ENCODE results near the gene BPIFB4. TPM values are rescaled to one million over a fixed set of nuclear protein-coding genes. Genes with fewer than 3 reads are reported as not detected.

BPIFB4 gene
- total RNA-seq, 1 experiment from 2014 or later: not detected

DNA sequence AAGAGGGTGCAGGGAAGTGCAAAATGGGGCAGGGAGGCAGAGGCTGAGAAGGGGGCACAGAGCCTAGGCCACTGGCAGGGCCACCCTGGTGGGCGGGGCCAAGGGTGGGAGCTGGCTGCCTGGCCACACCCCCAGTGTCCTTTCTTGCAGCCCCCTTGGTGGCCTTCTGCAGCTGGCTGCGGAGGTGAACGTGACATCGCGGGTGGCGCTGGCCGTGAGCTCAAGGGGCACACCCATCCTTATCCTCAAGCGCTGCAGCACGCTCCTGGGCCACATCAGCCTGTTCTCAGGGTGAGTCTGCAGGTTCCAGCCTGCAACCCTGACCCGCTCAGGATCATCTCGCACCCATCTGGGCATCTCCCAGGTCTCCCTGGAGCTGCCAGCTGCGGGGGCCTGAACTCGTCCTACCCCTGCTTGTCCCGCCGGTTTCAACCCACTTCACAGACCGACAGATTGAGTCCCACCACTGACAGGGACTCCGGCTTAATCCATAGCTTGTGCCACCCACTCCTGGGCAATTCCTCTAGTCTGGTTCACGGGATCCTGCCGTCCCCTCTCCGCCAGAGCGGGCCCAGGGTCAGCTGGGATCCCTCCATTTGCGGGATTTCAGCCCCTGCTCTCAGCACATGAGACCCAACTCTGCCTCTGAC, 19.6 kb upstream of the BPIFB4 start:
- no peaks in the 10 kb centered on the region for H3K9me3 ChIP-seq (ENCODE audit: insufficient read depth, low read depth)
- no peak overlapping the region for H3K4me2 ChIP-seq
- ChIA-PET POLR2A (ENCODE audit: unreplicated experiment) (no interaction called here), CTCF (no interaction called here)
- TF ChIP-seq EZH2 (IDR thresholded peaks at IDR 0.05; ENCODE audit: low read depth) (no peak), CTCF (conservative IDR thresholded peaks at IDR 0.05) (no peak)
- no peak overlapping the region for H3K4me3 ChIP-seq
- H3K9me2 ChIP-seq (ENCODE audit: insufficient read depth): no peaks in the 10 kb centered on the region
- intact Hi-C loops (cut with micrococcal nuclease; ENCODE audit: unreplicated experiment): no loop called here
- DNase-seq: no peak
- no peaks in the 10 kb centered on the region for H3K79me2 ChIP-seq (ENCODE audit: low read depth)
- H3F3A ChIP-seq (ENCODE audit: insufficient read depth, low read depth): no peaks in the 10 kb centered on the region
- no peaks in the 10 kb centered on the region for H4K20me1 ChIP-seq (ENCODE audit: insufficient read depth)
- no peak overlapping the region for H2AFZ ChIP-seq
- H3K27ac ChIP-seq: no peak overlapping the region
- H3K36me3 ChIP-seq (ENCODE audit: low read depth): no peaks in the 10 kb centered on the region
- no TSS peak for BruUV-seq (replicated peaks)
- no peaks in the 10 kb centered on the region for H3K4me1 ChIP-seq (replicated peaks; ENCODE audit: insufficient read depth)
- peaks cover 94% of the 10 kb centered on the region for H3K27me3 ChIP-seq (ENCODE audit: insufficient read depth, low read depth)

- Histone ChIP-seq H3K79me2 (ENCODE audit: low read depth) (no peaks in the 10 kb centered on the region), H3K27me3 (ENCODE audit: insufficient read depth, low read depth) (peaks cover 88% of the 10 kb centered on the region), H3K9me2 (ENCODE audit: insufficient read depth) (no peaks in the 10 kb centered on the region), H3K36me3 (ENCODE audit: low read depth) (no peaks in the 10 kb centered on the region), H3F3A (ENCODE audit: insufficient read depth, low read depth) (no peaks in the 10 kb centered on the region), H3K4me3 (no peak overlapping the region), H3K27ac (no peak overlapping the region), H4K20me1 (ENCODE audit: insufficient read depth) (no peaks in the 10 kb centered on the region), H3K4me1 (replicated peaks; ENCODE audit: insufficient read depth) (no peaks in the 10 kb centered on the region), H2AFZ (no peak overlapping the region), H3K4me2 (no peak overlapping the region), H3K9me3 (ENCODE audit: insufficient read depth, low read depth) (no peaks in the 10 kb centered on the region)
- intact Hi-C loops (cut with micrococcal nuclease; ENCODE audit: unreplicated experiment): no loop called here
- POLR2A ChIA-PET (ENCODE audit: unreplicated experiment): no interaction called here
- no TSS peak for BruUV-seq (replicated peaks)
- no peak for TF ChIP-seq CTCF (conservative IDR thresholded peaks at IDR 0.05)
- no peak for TF ChIP-seq EZH2 (IDR thresholded peaks at IDR 0.05; ENCODE audit: low read depth)
- CTCF ChIA-PET: no interaction called here
- DNase-seq: no peak
Measured at GRCh38 chr20:33061658-33062028, 17.8 kb upstream of the BPIFB4 start.

GRCh38 chr20:33062105-33062824, 17.2 kb upstream of the BPIFB4 start:
- H3K79me2 ChIP-seq (ENCODE audit: low read depth): no peaks in the 10 kb centered on the region
- no peak overlapping the region for H2AFZ ChIP-seq
- H3F3A ChIP-seq (ENCODE audit: insufficient read depth, low read depth): no peaks in the 10 kb centered on the region
- H3K4me2 ChIP-seq: no peak overlapping the region
- H3K9me3 ChIP-seq (ENCODE audit: insufficient read depth, low read depth): no peaks in the 10 kb centered on the region
- no TSS peak for BruUV-seq (replicated peaks)
- no peaks in the 10 kb centered on the region for H4K20me1 ChIP-seq (ENCODE audit: insufficient read depth)
- DNase-seq: no peak
- TF ChIP-seq CTCF (conservative IDR thresholded peaks at IDR 0.05) (no peak), EZH2 (IDR thresholded peaks at IDR 0.05; ENCODE audit: low read depth) (no peak)
- CTCF ChIA-PET: interaction anchor here (0.6 kb wide), 1 partner anchor 562 kb away, joined by 3 read pairs; no protein-coding TSS in a partner anchor
- H3K9me2 ChIP-seq (ENCODE audit: insufficient read depth): no peaks in the 10 kb centered on the region
- H3K36me3 ChIP-seq (ENCODE audit: low read depth): no peaks in the 10 kb centered on the region
- peaks cover 87% of the 10 kb centered on the region for H3K27me3 ChIP-seq (ENCODE audit: insufficient read depth, low read depth)
- POLR2A ChIA-PET (ENCODE audit: unreplicated experiment): no interaction called here
- no peak overlapping the region for H3K27ac ChIP-seq
- H3K4me3 ChIP-seq: no peak overlapping the region
- intact Hi-C loops (cut with micrococcal nuclease; ENCODE audit: unreplicated experiment): no loop called here
- H3K4me1 ChIP-seq (replicated peaks; ENCODE audit: insufficient read depth): no peaks in the 10 kb centered on the region
